ENCODE results near the gene LYPD1. TPM values are rescaled to one million over a fixed set of nuclear protein-coding genes. Genes with fewer than 3 reads are reported as not detected.

The LYPD1 gene
- total RNA-seq, 1 experiment from 2014 or later = 0.21 TPM

- POLR2A ChIA-PET = no interaction called here
- intact Hi-C loops (cut with micrococcal nuclease; ENCODE audit: unreplicated experiment) (no loop called here), in situ Hi-C loops (cut with HindIII; ENCODE audit: low pct_unique_long_range_greater_than_20kb, low sequenced_read_pairs) (no loop called here)
- Histone ChIP-seq H3K9me3 (ENCODE audit: control insufficient read depth, insufficient read depth, low read depth, low read length) (no peaks in the 10 kb centered on the region), H3K4me3 (ENCODE audit: low read depth in 2 of 2, low read length in 2 of 2) (no peak overlapping the region), H3K36me3 (ENCODE audit: control insufficient read depth, insufficient read depth, low read length) (no peaks in the 10 kb centered on the region), H3K27me3 (ENCODE audit: control insufficient read depth, insufficient read depth, low read length) (no peaks in the 10 kb centered on the region), H3K4me1 (ENCODE audit: control insufficient read depth, insufficient read depth, low read length) (no peaks in the 10 kb centered on the region), H3K27ac (ENCODE audit: low read length) (no peak overlapping the region)
- ATAC-seq = no peak
- no TSS peak for BruUV-seq (replicated peaks)
- DNase-seq (ENCODE audit: low read depth, low spot score) = no peak
- CTCF ChIA-PET = no interaction called here
- TF ChIP-seq REST (IDR thresholded peaks at IDR 0.05; ENCODE audit: insufficient read depth in 1 of 2, low read depth in 2 of 2, low read length in 1 of 2) (no peak), CTCF (IDR thresholded peaks at IDR 0.05) (no peak), SIN3A (IDR thresholded peaks at IDR 0.05; ENCODE audit: borderline replicate concordance, insufficient read depth, low read depth, low read length) (no peak), POLR2AphosphoS5 (IDR thresholded peaks at IDR 0.05; ENCODE audit: low read depth, low read length) (no peak), TCF7L2 (IDR thresholded peaks at IDR 0.05; ENCODE audit: low read depth, low read length) (no peak)
Measured at GRCh38 chr2:132627536-132627935, 42.5 kb downstream of the LYPD1 start.

- CTCF ChIA-PET = no interaction called here
- H3K4me1 ChIP-seq (ENCODE audit: control insufficient read depth, insufficient read depth, low read length) = no peaks in the 10 kb centered on the region
- TF ChIP-seq REST (IDR thresholded peaks at IDR 0.05; ENCODE audit: insufficient read depth in 1 of 2, low read depth in 2 of 2, low read length in 1 of 2) (no peak), CTCF (IDR thresholded peaks at IDR 0.05) (no peak), SIN3A (IDR thresholded peaks at IDR 0.05; ENCODE audit: borderline replicate concordance, insufficient read depth, low read depth, low read length) (no peak), POLR2AphosphoS5 (IDR thresholded peaks at IDR 0.05; ENCODE audit: low read depth, low read length) (no peak), TCF7L2 (IDR thresholded peaks at IDR 0.05; ENCODE audit: low read depth, low read length) (no peak)
- H3K27me3 ChIP-seq (ENCODE audit: control insufficient read depth, insufficient read depth, low read length) = no peaks in the 10 kb centered on the region
- H3K36me3 ChIP-seq (ENCODE audit: control insufficient read depth, insufficient read depth, low read length) = no peaks in the 10 kb centered on the region
- POLR2A ChIA-PET = interaction anchor here (0.6 kb wide), 1 partner anchor 14 kb away, joined by 3 read pairs; no protein-coding TSS in a partner anchor
- in situ Hi-C loops (cut with HindIII; ENCODE audit: low pct_unique_long_range_greater_than_20kb, low sequenced_read_pairs) (no loop called here), intact Hi-C loops (cut with micrococcal nuclease; ENCODE audit: unreplicated experiment) (no loop called here)
- no TSS peak for BruUV-seq (replicated peaks)
- DNase-seq (ENCODE audit: low read depth, low spot score) (no peak), ATAC-seq (no peak)
- no peak overlapping the region for H3K4me3 ChIP-seq (ENCODE audit: low read depth in 2 of 2, low read length in 2 of 2)
- H3K27ac ChIP-seq (ENCODE audit: low read length) = no peak overlapping the region
- no peaks in the 10 kb centered on the region for H3K9me3 ChIP-seq (ENCODE audit: control insufficient read depth, insufficient read depth, low read depth, low read length)
Measured at GRCh38 chr2:132623096-132623839, 46.7 kb downstream of the LYPD1 start.

All from Panc1 (cell line).